ENCODE measurements around the gene MLH1. TPM values are rescaled to one million over a fixed set of nuclear protein-coding genes. Genes with fewer than 3 reads are reported as not detected.
A peak's percentile ranks its signal among the peaks of the same experiment; 100 is the strongest.

MLH1 gene
- total and polyA plus RNA-seq, 11 donors, result 26.0 to 58.4 (median 50.3) TPM

DNA sequence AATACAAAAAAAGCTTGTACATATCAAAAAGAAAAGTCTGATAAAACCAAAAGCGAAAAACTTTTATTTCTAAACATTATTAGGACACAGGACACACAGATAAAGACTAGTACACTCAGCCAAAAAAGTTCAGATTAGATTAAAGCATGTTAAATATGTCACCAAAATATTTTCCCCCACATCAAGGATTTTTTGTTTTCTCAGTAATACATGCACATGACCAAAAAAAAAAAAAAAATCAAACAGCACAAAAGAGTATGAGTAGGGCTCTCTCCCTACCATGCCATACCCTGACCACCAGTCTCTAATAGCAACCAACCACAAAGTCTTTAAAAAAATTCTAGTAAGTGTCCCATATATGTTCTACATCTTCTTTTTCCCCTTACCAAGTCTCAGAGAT, 103.7 kb downstream of the MLH1 start:
- DNase-seq, result no peak
- peaks cover 0 to 43% (median 26%) of the 10 kb centered on the region in 9 donors for H3K36me3 ChIP-seq
- no peaks in the 10 kb centered on the region for H3K27me3 ChIP-seq
- TF ChIP-seq POLR2A (IDR thresholded peaks at IDR 0.05), result no peak
- TF ChIP-seq, protein P1, sequence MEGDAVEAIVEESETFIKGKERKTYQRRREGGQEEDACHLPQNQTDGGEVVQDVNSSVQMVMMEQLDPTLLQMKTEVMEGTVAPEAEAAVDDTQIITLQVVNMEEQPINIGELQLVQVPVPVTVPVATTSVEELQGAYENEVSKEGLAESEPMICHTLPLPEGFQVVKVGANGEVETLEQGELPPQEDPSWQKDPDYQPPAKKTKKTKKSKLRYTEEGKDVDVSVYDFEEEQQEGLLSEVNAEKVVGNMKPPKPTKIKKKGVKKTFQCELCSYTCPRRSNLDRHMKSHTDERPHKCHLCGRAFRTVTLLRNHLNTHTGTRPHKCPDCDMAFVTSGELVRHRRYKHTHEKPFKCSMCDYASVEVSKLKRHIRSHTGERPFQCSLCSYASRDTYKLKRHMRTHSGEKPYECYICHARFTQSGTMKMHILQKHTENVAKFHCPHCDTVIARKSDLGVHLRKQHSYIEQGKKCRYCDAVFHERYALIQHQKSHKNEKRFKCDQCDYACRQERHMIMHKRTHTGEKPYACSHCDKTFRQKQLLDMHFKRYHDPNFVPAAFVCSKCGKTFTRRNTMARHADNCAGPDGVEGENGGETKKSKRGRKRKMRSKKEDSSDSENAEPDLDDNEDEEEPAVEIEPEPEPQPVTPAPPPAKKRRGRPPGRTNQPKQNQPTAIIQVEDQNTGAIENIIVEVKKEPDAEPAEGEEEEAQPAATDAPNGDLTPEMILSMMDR (IDR thresholded peaks at IDR 0.05), result no peak
- no peak overlapping the region for H3K4me3 ChIP-seq
- H3K4me1 ChIP-seq, result peaks cover 0 to 35% (median 19%) of the 10 kb centered on the region in 12 donors
- peak overlapping the region in 8 of 12 donors; percentile 27 to 64 (median 44) for H3K27ac ChIP-seq
- H3K9me3 ChIP-seq, result no peaks in the 10 kb centered on the region
- 24 to 39% (median 27%) methylated on average over 1 of the region's 1 CpG for WGBS, 4 donors
- intact Hi-C loops (cut with DNase I), result loop anchor here in 3 of 10 donors (10.0 kb wide), 2 partner anchors 102 to 118 kb away; partner anchors contain the start of genes EPM2AIP1 (in 1 of the 3) and MLH1 (in 1 of the 3)
- ATAC-seq, result peak in 2 of 4 donors; percentile 25 to 27

DNA sequence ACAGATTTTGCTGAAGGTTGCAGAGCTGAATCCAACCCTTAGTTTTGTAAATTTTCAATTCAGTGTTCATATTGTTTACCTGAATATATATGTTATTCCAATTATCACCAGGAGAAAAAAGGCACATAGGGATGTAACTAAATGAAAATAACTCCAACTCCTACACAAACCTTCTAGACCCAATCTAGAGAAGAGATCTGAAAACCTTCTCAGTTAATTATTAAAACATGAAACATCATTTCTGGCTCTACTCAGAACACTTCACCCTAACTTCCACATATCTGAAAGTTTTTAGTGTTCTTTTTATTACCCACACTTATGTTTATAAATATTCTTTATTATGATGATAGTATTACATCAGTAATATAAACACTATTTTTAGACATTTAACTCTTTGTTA, 104.5 kb downstream of the MLH1 start:
- H3K4me1 ChIP-seq, result peaks cover 0 to 29% (median 16%) of the 10 kb centered on the region in 12 donors
- TF ChIP-seq, protein P1 (IDR thresholded peaks at IDR 0.05), result no peak
- TF ChIP-seq POLR2A (IDR thresholded peaks at IDR 0.05), result no peak
- no peak for DNase-seq
- peak overlapping the region in 6 of 12 donors; percentile 11 to 60 (median 42) for H3K27ac ChIP-seq
- intact Hi-C loops (cut with DNase I), result loop anchor here in 3 of 10 donors (10.0 kb wide), 2 partner anchors 103 to 117 kb away; partner anchors contain the start of genes EPM2AIP1 (in 1 of the 3) and MLH1 (in 1 of the 3)
- H3K4me3 ChIP-seq, result no peak overlapping the region
- H3K9me3 ChIP-seq, result no peaks in the 10 kb centered on the region
- no peaks in the 10 kb centered on the region for H3K27me3 ChIP-seq
- no peak for ATAC-seq
- peaks cover 0 to 43% (median 19%) of the 10 kb centered on the region in 9 donors for H3K36me3 ChIP-seq

DNA sequence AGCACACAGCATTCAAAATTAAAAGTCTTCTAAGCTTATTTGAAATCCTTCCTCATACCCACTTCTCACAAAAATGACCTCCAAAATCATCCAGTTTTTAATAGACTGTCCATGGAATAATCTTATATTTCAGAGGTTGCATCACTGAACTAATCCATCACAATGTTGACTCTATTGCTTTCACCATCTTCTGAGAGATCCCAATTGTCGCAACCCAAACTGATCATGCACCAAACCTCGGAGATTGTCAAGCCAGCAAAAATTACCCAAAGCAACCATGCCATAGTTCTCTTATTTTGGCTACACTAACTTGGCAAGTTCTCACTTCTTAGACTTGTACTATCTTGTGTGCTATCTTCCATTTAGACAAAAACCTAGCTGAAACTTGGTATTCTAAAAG, 105.6 kb downstream of the MLH1 start:
- no peaks in the 10 kb centered on the region for H3K27me3 ChIP-seq
- H3K27ac ChIP-seq, result no peak overlapping the region
- H3K36me3 ChIP-seq, result peaks cover 0 to 35% (median 7%) of the 10 kb centered on the region in 9 donors
- no peak overlapping the region for H3K4me3 ChIP-seq
- H3K4me1 ChIP-seq, result peaks cover 0 to 29% (median 16%) of the 10 kb centered on the region in 12 donors
- DNase-seq, result no peak
- intact Hi-C loops (cut with DNase I), result loop anchor here in 3 of 10 donors (10.0 kb wide), 2 partner anchors 104 to 116 kb away; partner anchors contain the start of genes EPM2AIP1 (in 1 of the 3) and MLH1 (in 1 of the 3)
- no peak for ATAC-seq
- WGBS, 4 donors, result 93 to 98% (median 97%) methylated on average over 2 of the region's 2 CpGs
- no peaks in the 10 kb centered on the region for H3K9me3 ChIP-seq
- TF ChIP-seq POLR2A (IDR thresholded peaks at IDR 0.05), result no peak
- TF ChIP-seq, protein P1 (IDR thresholded peaks at IDR 0.05), result no peak

DNA sequence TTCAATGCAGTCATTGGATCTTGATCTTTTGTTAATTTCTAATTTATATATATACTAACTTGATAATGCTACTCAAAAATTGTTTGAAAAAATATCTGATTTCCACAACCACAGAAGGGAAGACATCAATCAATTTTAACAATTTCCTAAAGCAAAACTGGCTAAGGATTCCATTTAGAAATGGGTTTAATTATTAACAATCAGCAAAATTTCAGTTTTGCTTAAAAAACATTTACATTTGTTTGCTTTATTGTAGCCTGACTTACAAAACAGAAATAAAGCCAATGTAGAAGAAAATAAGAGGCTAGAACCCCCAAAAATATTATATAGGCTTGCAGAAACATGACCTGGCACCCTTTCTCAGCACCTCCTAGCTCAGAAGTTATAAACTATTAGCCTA, 106.2 kb downstream of the MLH1 start:
- TF ChIP-seq, protein P1 (IDR thresholded peaks at IDR 0.05), result no peak
- TF ChIP-seq POLR2A (IDR thresholded peaks at IDR 0.05), result no peak
- ATAC-seq (no peak), DNase-seq (no peak)
- Histone ChIP-seq H3K4me1 (peaks cover 0 to 29% (median 16%) of the 10 kb centered on the region in 12 donors), H3K27me3 (no peaks in the 10 kb centered on the region), H3K27ac (no peak overlapping the region), H3K9me3 (no peaks in the 10 kb centered on the region), H3K4me3 (no peak overlapping the region), H3K36me3 (peaks cover 0 to 30% (median 6%) of the 10 kb centered on the region in 9 donors)
- intact Hi-C loops (cut with DNase I), result loop anchor here in 3 of 10 donors (10.0 kb wide), 2 partner anchors 105 to 115 kb away; partner anchors contain the start of genes EPM2AIP1 (in 1 of the 3) and MLH1 (in 1 of the 3)

Measured in heart left ventricle (tissue), 16 donors.